Body of pancreas (tissue), 4 donors: ENCODE measurements around the gene ZBTB4. TPM values are rescaled to one million over a fixed set of nuclear protein-coding genes. Genes with fewer than 3 reads are reported as not detected.

Source experiments
- ATAC-seq: fragments of 150-250 bp; one replicate; pipeline ENCODE4 v1.9.1; 2016
- DNase-seq, 4 donors: peaks; one replicate each; pipeline ENCODE4 v3.0.0-alpha.2; 2019
- H3K27ac ChIP-seq, 4 donors: fragments of 200-600 bp; sonication (generic); 1 replicate in 3 of 4; 2 replicates in 1 of 4; pipeline versions ENCODE4 v1.5.1 to v1.6.1; 2016 to 2019; ENCODE audit warnings: mild to moderate bottlenecking in 1 of 4, mixed read lengths in 1 of 4, moderate library complexity in 1 of 4
- H3K27me3 ChIP-seq, 2 donors: fragments of 200-600 bp; sonication (generic); one replicate each; pipeline ENCODE4 v1.6.0; 2016; ENCODE audit warnings: mild to moderate bottlenecking in 1 of 2
- H3K36me3 ChIP-seq, 2 donors: fragments of 200-600 bp; sonication (generic); replicated peaks in 1 of 2; 2 replicates each; pipeline ENCODE4 v1.5.1; 2016; ENCODE audit warnings: low read depth in 2 of 2; ENCODE audit not compliant: insufficient read depth in 1 of 2
- H3K4me1 ChIP-seq: fragments of 200-600 bp; sonication (generic); one replicate; pipeline ENCODE4 v1.6.0; 2016
- H3K4me3 ChIP-seq, 2 donors: fragments of 200-600 bp; sonication (generic); 1 replicate in 1 of 2; 2 replicates in 1 of 2; pipeline ENCODE4 v1.5.1; 2016 to 2019
- H3K9me3 ChIP-seq, 3 donors: fragments of 200-600 bp; sonication (generic); 1 replicate in 2 of 3; 2 replicates in 1 of 3; pipeline ENCODE4 v1.5.1; 2016
- CTCF ChIP-seq, 7 experiments: fragments of 450-650 bp in 4 of 7; fragments of 200-600 bp in 3 of 7; sonication (generic) in 3 of 7; IDR thresholded peaks; one replicate each; pipeline ENCODE4 v1.5.1; 2016 to 2019; ENCODE audit warnings: antibody characterized with exemption in 7 of 7
- POLR2A ChIP-seq, 3 donors: fragments of 450-650 bp; IDR thresholded peaks; one replicate each; pipeline ENCODE4 v1.6.1; 2016; ENCODE audit warnings: antibody characterized with exemption in 3 of 3, mild to moderate bottlenecking in 2 of 3
- WGBS, 2 donors: methylation state at CpG; one replicate each; pipeline ENCODE4 v1.1.5; 2017; 5-methylcytosine and 5-hydroxymethylcytosine counted together
- intact Hi-C: fragments of 100-400 bp; cut with DNase I; formaldehyde crosslinking; loops from one replicate; pipeline ENCODE4 v1.15.1; 2023
- total RNA-seq, 2 donors: library from RNA; depleted of rRNA; stranded (reverse); fragments of >200 nt; gene quantifications; one replicate each; pipeline ENCODE4 v1.1.0, GENCODE V29; 2016

ZBTB4 gene
- total RNA-seq, 2 donors from 2014 or later, result 30.9 to 38.2 TPM

DNA sequence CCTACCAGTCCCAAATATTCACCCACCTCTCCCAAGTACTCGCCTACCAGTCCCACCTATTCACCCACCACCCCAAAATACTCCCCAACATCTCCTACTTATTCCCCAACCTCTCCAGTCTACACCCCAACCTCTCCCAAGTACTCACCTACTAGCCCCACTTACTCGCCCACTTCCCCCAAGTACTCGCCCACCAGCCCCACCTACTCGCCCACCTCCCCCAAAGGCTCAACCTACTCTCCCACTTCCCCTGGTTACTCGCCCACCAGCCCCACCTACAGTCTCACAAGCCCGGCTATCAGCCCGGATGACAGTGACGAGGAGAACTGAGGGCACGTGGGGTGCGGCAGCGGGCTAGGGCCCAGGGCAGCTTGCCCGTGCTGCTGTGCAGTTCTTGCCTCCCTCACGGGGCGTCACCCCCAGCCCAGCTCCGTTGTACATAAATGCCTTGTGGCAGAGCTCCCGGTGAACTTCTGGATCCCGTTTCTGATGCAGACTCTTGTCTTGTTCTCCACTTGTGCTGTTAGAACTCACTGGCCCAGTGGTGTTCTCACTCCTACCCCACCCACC is 34.5 kb upstream of the ZBTB4 start:
- H3K27me3 ChIP-seq, result no peaks in the 10 kb centered on the region
- no peak for DNase-seq
- H3K4me3 ChIP-seq, result no peak overlapping the region
- peaks cover 32 to 37% of the 10 kb centered on the region in 2 donors for H3K36me3 ChIP-seq
- 66 to 73% methylated on average over 11 to 17 of the region's 17 CpGs for WGBS, 2 donors
- no peaks in the 10 kb centered on the region for H3K9me3 ChIP-seq
- TF ChIP-seq CTCF (IDR thresholded peaks at IDR 0.05), result no peak
- TF ChIP-seq POLR2A (IDR thresholded peaks at IDR 0.05), result no peak
- no peak for ATAC-seq
- intact Hi-C loops, result loop anchor here (5.0 kb wide), 1 partner anchor 48 kb away; the partner anchor contains the start of gene SENP3
- H3K4me1 ChIP-seq, result no peaks in the 10 kb centered on the region
- no peak overlapping the region for H3K27ac ChIP-seq

- peaks cover 42 to 47% of the 10 kb centered on the region in 2 donors for H3K36me3 ChIP-seq
- TF ChIP-seq CTCF (IDR thresholded peaks at IDR 0.05), result no peak
- no peaks in the 10 kb centered on the region for H3K9me3 ChIP-seq
- no peaks in the 10 kb centered on the region for H3K27me3 ChIP-seq
- DNase-seq, result no peak
- no peak overlapping the region for H3K4me3 ChIP-seq
- intact Hi-C loops, result loop anchor here (5.0 kb wide), 1 partner anchor 49 kb away; the partner anchor contains the start of gene SENP3
- H3K4me1 ChIP-seq, result no peaks in the 10 kb centered on the region
- H3K27ac ChIP-seq, result no peak overlapping the region
- ATAC-seq, result no peak
- WGBS, 2 donors, result 85 to 93% methylated on average over 17 to 20 of the region's 20 CpGs
Observed at GRCh38 chr17:7512824-7513540, 33.6 kb upstream of the ZBTB4 start.

GRCh38 chr17:7512105-7512504 is 32.7 kb upstream of the ZBTB4 start:
- 86% methylated on average over 6 to 9 of the region's 15 CpGs for WGBS, 2 donors
- Histone ChIP-seq H3K36me3 (peaks cover 43 to 49% of the 10 kb centered on the region in 2 donors), H3K27ac (no peak overlapping the region), H3K4me1 (no peaks in the 10 kb centered on the region), H3K27me3 (no peaks in the 10 kb centered on the region), H3K4me3 (no peak overlapping the region), H3K9me3 (no peaks in the 10 kb centered on the region)
- TF ChIP-seq POLR2A (IDR thresholded peaks at IDR 0.05), result no peak
- TF ChIP-seq CTCF (IDR thresholded peaks at IDR 0.05), result no peak
- DNase-seq (no peak), ATAC-seq (no peak)
- intact Hi-C loops, result loop anchor here (5.0 kb wide), 1 partner anchor 50 kb away; the partner anchor contains the start of gene SENP3

- TF ChIP-seq CTCF (IDR thresholded peaks at IDR 0.05), result no peak
- TF ChIP-seq POLR2A (IDR thresholded peaks at IDR 0.05), result no peak
- peaks cover 43 to 53% of the 10 kb centered on the region in 2 donors for H3K36me3 ChIP-seq
- ATAC-seq, result no peak
- DNase-seq, result no peak
- no peak overlapping the region for H3K4me3 ChIP-seq
- intact Hi-C loops, result loop anchor here (5.0 kb wide), 1 partner anchor 51 kb away; the partner anchor contains the start of gene SENP3
- no peaks in the 10 kb centered on the region for H3K27me3 ChIP-seq
- H3K4me1 ChIP-seq, result no peaks in the 10 kb centered on the region
- no peaks in the 10 kb centered on the region for H3K9me3 ChIP-seq
- WGBS, 2 donors, result 82 to 89% methylated on average over 10 of the region's 10 CpGs
- no peak overlapping the region for H3K27ac ChIP-seq
Observed at GRCh38 chr17:7511108-7511507, 31.7 kb upstream of the ZBTB4 start.
